NB4 (cell line): ENCODE results near the gene NXNL1.

Experiments used
- DNase-seq: peaks from one replicate; pipeline ENCODE4 v3.0.0; 2010; ENCODE audit warnings: low read depth
- H3K4me3 ChIP-seq: one replicate; pipeline ENCODE4 v1.5.1; 2011; ENCODE audit warnings: mild to moderate bottlenecking, low read depth, low read length, moderate library complexity
- CTCF ChIP-seq: IDR thresholded peaks from one replicate; pipeline ENCODE4 v1.5.1; 2012; ENCODE audit warnings: low read depth, low read length
- MAX ChIP-seq: IDR thresholded peaks from 2 replicates; pipeline ENCODE4 v1.6.1; 2011; ENCODE audit warnings: low read depth, low read length
- MYC ChIP-seq: IDR thresholded peaks from 2 replicates; pipeline ENCODE4 v1.6.1; 2011; ENCODE audit warnings: low read depth, low read length
- POLR2A ChIP-seq: IDR thresholded peaks from 2 replicates; pipeline ENCODE4 v1.6.1; 2011; ENCODE audit warnings: mild to moderate bottlenecking; ENCODE audit not compliant: insufficient read length; ENCODE audit errors: extremely low read depth

Gene NXNL1

GRCh38 chr19:17409990-17410389, 50.7 kb downstream of the NXNL1 start:
- H3K4me3 ChIP-seq: no peak overlapping the region
- TF ChIP-seq POLR2A (no peak), MYC (no peak), CTCF (no peak), MAX (no peak)
- DNase-seq: no peak

GRCh38 chr19:17406887-17407196, 53.9 kb downstream of the NXNL1 start:
- no peak for DNase-seq
- H3K4me3 ChIP-seq: peak overlapping the region; percentile 74
- TF ChIP-seq CTCF (no peak), MYC (no peak), MAX (no peak)

- H3K4me3 ChIP-seq: peak overlapping the region; percentile 74
- peak; percentile 89 for DNase-seq
- TF ChIP-seq MYC: peak; percentile 74; the same call in 1 of the 2 replicates
- no peak for TF ChIP-seq CTCF
- peak; percentile 77 for TF ChIP-seq MAX
Observed at GRCh38 chr19:17406046-17406886, 54.5 kb downstream of the NXNL1 start.
